Measurements from ENCODE around the gene ZNF181.
"Not testable (repeated sequence)": the region's sequence is repeated elsewhere in the genome, so short reads cannot be mapped to it uniquely, and the experiment has no call there.

ZNF181 gene

DNA sequence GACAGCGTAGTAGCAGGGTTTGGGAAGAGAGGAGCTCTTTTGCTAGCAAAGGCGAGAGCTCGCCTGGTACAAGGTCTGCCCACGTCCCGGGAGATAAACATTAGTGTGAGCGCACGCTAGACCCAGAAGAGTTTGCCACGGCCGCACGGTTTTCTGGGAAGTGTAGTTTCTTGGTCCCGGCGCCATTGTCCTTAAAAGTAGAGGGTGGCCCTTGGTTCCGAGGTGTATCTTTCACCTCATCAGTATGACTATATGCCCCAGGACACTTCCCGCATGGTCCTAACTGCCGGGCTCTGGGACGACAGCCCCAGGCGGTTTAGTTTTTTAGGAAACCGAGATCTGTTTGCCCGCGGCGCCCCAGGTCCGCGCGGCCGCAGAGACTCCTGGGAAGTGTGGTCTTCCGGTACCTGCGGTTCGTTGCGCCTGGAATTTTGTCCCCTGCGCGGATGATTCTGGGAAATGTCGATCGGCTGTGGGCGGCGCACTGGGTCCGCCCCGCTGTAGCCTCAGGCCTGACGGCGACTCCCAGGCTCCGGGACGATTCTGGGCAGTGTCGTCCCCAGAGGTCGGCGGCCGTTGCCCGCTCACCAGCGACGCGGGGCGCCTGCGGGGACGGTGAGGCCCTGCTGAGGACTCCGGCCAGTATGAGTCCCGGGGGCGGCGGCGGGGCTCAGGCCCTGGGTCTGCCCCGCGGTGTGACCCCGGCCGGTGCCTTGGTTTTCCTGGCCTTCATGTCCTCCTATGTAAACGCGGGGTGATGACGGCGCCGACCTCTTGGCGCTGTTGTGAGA lies at the start of gene ZNF181:
Gene ZNF181 (plus strand): TSS at position 498 of the 791 bp plus-strand sequence. CDS start 795 bp downstream, outside the sequence.
- peak; percentile 72 for DNase-seq (ENCODE audit: low read depth)

DNA sequence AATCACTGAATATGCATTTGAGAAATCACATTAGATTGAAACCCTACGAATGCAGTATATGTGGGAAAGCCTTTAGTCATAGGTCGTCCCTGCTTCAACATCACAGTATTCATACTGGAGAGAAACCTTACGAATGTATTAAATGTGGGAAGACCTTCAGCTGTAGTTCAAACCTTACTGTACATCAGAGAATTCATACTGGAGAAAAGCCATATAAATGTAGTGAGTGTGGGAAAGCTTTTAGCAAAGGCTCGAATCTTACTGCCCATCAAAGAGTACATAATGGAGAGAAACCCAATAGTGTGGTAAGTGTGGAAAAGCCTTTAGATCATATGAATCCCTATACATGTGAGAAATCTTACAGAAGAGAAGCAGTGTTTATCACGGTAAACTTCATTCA lies 48.8 kb upstream of the ZNF181 start:
- not testable (repeated sequence) for DNase-seq (ENCODE audit: low read depth)

GRCh38 chr19:34686455-34686854 lies 47.6 kb upstream of the ZNF181 start:
- DNase-seq (ENCODE audit: low read depth), result no peak

DNA sequence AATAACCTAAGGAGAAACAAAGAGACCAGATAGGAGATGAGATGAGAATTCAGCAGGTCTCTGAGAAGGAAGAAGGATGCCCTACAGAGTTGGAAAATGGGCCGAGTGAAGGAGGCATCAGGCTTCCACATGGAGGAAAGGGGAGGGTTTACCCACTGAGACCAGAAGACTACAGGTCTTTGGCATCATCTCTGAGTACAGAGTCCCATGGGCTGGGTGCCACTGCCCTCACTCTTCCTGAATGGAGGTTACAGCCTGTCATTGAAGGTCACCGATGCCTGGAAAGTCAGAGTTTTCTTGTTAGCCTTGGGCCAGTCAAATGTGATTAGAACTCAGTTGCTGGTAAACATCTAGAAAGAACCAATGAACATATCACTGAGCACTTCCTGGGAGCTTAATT lies 46.7 kb upstream of the ZNF181 start:
- no peak for DNase-seq (ENCODE audit: low read depth)

- no peak for DNase-seq (ENCODE audit: low read depth)
These were observed 45.5 kb upstream of the ZNF181 start for GRCh38 chr19:34688592-34688991.

GRCh38 chr19:34690372-34690771 lies 43.7 kb upstream of the ZNF181 start:
- no peak for DNase-seq (ENCODE audit: low read depth)

DNA sequence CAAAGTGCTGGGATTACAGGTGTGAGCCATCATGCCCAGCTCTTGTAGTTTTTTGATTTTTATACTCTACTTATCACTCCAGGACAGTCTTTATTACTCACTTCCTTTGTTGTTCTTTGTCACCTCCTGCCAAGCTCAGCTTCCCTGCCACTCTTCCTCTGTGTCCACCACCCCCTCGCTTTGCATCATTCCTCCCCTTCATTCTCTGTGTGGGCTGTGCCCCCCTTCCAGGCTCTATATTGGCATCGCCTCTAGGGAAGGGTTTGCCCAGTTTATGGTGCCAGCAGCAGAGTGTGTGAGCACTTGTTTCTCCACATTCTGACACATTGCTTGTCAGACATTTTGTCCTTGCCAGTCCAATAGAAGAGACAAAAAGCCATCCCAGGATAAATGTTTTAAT lies 41.5 kb upstream of the ZNF181 start:
- no peak for DNase-seq (ENCODE audit: low read depth)

DNA sequence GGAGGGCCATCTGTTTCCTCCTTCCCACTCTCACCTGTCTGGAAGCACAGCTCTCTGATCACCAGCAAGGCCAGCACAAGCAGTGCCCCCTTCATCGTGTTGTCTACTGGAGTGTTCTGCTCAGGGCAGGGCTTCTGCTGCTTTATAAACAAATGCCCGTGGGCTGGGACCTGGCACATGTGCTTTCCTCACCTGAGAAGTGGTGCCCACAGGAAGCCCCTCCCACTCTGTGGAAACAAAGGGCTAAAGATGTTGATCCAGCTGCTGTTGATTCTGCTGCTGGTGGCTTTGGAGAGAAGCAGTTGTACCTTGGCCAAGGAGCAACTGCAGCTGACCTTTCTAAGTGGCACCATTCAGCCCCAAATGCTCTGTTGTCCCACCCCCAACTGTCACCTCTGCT lies 26.4 kb upstream of the ZNF181 start:
- DNase-seq (ENCODE audit: low read depth), result no peak

- no peak for DNase-seq (ENCODE audit: low read depth)
These were observed 22.2 kb upstream of the ZNF181 start for GRCh38 chr19:34711890-34712289.

GRCh38 chr19:34712395-34713261 lies 21.4 kb upstream of the ZNF181 start:
- DNase-seq (ENCODE audit: low read depth), result peak; percentile 22

GRCh38 chr19:34713262-34713637 lies 20.8 kb upstream of the ZNF181 start:
- DNase-seq (ENCODE audit: low read depth), result no peak

- no peak for DNase-seq (ENCODE audit: low read depth)
These were observed 18.7 kb upstream of the ZNF181 start for GRCh38 chr19:34715357-34715756.

DNA sequence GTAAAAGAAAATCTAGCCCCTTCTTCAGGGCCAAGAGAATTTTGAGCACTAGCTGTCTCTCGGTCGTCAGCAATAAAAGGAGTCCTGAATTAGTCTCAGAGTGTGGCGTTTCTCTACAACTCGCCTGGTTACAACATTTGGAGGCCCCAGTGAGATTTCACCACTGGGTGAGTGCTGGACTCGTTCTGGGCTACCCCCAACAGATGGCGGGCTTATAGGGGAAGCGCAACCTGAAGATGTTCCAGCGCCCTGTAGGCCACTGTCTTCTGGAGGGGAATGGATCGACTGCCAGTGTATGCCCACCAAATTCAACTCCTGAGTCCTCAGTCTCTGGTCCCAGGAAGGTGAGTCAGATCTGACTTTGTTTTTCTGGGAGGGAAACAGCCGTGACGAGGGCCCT lies 11.7 kb upstream of the ZNF181 start:
- no peak for DNase-seq (ENCODE audit: low read depth)

GRCh38 chr19:34725400-34725799 lies 8.6 kb upstream of the ZNF181 start:
- no peak for DNase-seq (ENCODE audit: low read depth)

DNA sequence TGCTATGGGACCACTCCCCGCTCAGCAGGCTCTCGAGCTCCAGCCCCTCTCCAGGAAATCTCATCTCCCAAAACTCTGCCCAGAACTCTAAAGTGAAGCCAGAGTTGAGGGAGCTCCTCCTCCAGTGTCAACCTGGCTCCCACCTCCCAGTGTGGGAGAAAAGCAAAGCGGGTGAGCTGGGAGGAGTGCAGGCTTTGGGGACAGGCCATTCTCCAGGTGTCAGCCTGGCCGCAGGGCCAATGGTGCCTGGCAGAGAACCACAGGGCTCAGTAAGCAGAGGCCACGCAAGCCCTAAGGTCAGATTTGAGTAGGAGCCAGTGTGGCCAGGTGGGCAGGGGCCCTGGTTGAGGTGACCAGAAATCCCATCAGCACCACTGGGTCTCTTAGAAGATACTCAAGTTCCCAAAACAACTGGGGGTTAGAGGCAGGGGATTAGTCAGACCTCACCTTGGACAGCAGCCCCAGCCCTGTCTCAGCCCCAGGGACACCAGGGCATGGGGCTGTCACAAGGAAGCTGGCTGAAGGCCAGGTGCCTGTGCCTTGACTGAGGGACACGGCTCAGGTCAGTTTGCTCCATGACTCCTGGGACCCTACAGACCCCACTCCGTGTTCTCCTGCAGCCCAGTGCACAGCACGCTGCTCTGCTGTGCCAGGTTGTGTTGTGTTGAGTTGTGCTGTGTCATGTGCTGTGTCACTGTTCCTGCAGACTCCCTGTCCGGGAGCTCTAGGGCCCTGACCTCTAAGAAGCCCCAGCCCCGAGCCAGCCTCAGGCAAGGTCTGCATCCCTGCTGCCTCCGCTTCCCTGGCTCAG lies 2.8 kb upstream of the ZNF181 start:
- no peak for DNase-seq (ENCODE audit: low read depth)

- DNase-seq (ENCODE audit: low read depth), result no peak
These were observed 2.1 kb upstream of the ZNF181 start for GRCh38 chr19:34731964-34732363.

DNA sequence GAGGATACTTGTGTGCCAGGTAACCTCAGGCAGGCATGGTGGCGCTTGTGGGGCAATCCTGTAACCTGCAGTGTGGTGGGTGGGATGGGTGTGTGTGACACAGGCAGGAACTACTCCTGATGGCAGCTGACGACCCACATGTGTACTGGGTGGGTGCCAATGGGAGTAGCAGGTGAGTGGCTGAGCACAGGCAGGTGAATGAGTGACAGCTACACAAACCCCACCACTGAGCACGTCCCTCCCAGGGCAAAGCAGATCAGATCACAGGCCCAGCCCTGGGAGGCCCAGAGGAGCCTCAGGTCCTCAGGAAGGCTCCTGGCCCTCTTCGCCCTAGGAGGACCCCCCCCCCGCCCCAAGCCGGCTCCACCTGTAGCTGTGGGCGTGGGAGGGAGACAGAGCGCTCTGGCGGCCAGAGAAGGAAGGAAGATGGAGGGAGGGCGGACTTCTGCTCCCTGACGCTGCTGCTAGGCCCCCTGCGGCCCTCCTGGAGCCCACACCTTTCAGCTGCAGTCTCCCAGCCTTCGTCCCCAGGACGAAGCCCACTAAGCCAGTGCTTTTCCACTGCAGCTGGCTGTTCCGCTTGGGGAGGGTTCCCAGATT lies 1.3 kb upstream of the ZNF181 start:
- no peak for DNase-seq (ENCODE audit: low read depth)

GRCh38 chr19:34733266-34733745 lies 737 bp upstream of the ZNF181 start:
- no peak for DNase-seq (ENCODE audit: low read depth)

GRCh38 chr19:34734537-34735103 lies 577 bp downstream of the ZNF181 start:
- DNase-seq (ENCODE audit: low read depth), result no peak

- no peak for DNase-seq (ENCODE audit: low read depth)
These were observed 11.1 kb downstream of the ZNF181 start for GRCh38 chr19:34744896-34745690.

DNA sequence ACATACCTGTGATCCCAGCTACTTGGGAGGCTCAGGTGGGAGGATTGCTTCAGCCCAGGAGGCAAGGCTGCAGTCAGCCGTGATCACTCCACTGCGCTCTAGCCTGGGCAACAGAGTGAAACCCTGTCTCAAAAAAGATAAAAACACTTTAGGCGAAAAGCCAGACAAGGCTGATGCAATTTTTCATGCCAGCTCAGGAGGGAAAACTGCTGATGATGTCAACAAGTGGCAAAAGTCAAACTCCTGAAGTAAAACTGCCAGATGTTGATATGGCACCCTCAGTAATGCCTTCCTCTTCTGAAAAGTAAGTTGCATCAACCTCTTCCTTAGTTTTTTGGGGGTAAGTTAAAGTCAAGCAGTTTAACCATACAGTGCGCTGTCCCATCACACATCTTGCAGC lies 23.4 kb downstream of the ZNF181 start:
- DNase-seq (ENCODE audit: low read depth), result no peak

Measured in activated T-cell treated with anti-CD3 and anti-CD28 coated beads for 48 hours (primary cell).